Measurements from ENCODE around the gene DHDH. TPM values are rescaled to one million over a fixed set of nuclear protein-coding genes. Genes with fewer than 3 reads are reported as not detected.

Gene DHDH
- total and polyA plus RNA-seq, 5 experiments from 2014 or later: 0.67 to 2.4 (median 2.0) TPM

GRCh38 chr19:48989701-48990291 is 56.3 kb downstream of the DHDH start:
- Mint-ChIP-seq H3K36me3 (peaks cover 0 to 32% (median 0%) of the 10 kb centered on the region in 3 donors), H3K27ac (peak overlapping the region in 4 of 10 donors; percentile 14 to 84 (median 58)), H3K4me1 (peaks cover 29 to 42% (median 30%) of the 10 kb centered on the region in 4 donors), H3K27me3 (no peaks in the 10 kb centered on the region), H3K9me3 (no peaks in the 10 kb centered on the region), H3K4me3 (no peak overlapping the region)
- no peak for ATAC-seq
- DNase-seq: no peak
- POLR2A ChIA-PET: interaction anchor here (0.6 kb wide), 1 partner anchor 341 kb away, joined by 8 read pairs; no protein-coding TSS in a partner anchor

GRCh38 chr19:48990400-48990799 is 56.9 kb downstream of the DHDH start:
- ATAC-seq: no peak
- H3K9me3 Mint-ChIP-seq: no peaks in the 10 kb centered on the region
- peaks cover 34 to 48% (median 36%) of the 10 kb centered on the region in 4 donors for H3K4me1 Mint-ChIP-seq
- peaks cover 0 to 28% (median 0%) of the 10 kb centered on the region in 3 donors for H3K36me3 Mint-ChIP-seq
- peak overlapping the region in 8 of 10 donors; percentile 14 to 84 (median 48) for H3K27ac Mint-ChIP-seq
- no peak for DNase-seq
- POLR2A ChIA-PET: interaction anchor here (0.6 kb wide), 1 partner anchor 342 kb away, joined by 8 read pairs; no protein-coding TSS in a partner anchor
- H3K27me3 Mint-ChIP-seq: no peaks in the 10 kb centered on the region
- peak overlapping the region in 4 of 10 donors; percentile 1 to 47 (median 32) for H3K4me3 Mint-ChIP-seq

- no peaks in the 10 kb centered on the region for H3K27me3 Mint-ChIP-seq
- ATAC-seq: no peak
- peaks cover 34 to 50% (median 36%) of the 10 kb centered on the region in 4 donors for H3K4me1 Mint-ChIP-seq
- POLR2A ChIA-PET: interaction anchor here (0.6 to 3.4 kb wide), 3 partner anchors 14 to 63 kb away, joined by 3 to 53 read pairs (median 4); partner anchors contain the start of gene FTL
- DNase-seq: no peak
- H3K4me3 Mint-ChIP-seq: peak overlapping the region in 2 of 10 donors; percentile 24 to 54
- peaks cover 0 to 25% (median 0%) of the 10 kb centered on the region in 3 donors for H3K36me3 Mint-ChIP-seq
- no peaks in the 10 kb centered on the region for H3K9me3 Mint-ChIP-seq
- peak overlapping the region in 5 of 10 donors; percentile 10 to 65 (median 32) for H3K27ac Mint-ChIP-seq
These were observed 57.6 kb downstream of the DHDH start for GRCh38 chr19:48991011-48991609.

- peak overlapping the region; percentile 92 to 98 (median 94) for H3K4me3 Mint-ChIP-seq
- H3K4me1 Mint-ChIP-seq: peaks cover 34 to 53% (median 38%) of the 10 kb centered on the region in 4 donors
- ATAC-seq (no peak), DNase-seq (no peak)
- no peaks in the 10 kb centered on the region for H3K27me3 Mint-ChIP-seq
- peak overlapping the region; percentile 89 to 99 (median 98) for H3K27ac Mint-ChIP-seq
- no peaks in the 10 kb centered on the region for H3K9me3 Mint-ChIP-seq
- POLR2A ChIA-PET: interaction anchor here (0.5 to 3.4 kb wide), 10 partner anchors 13 to 154 kb away, joined by 3 to 53 read pairs (median 6); partner anchors contain the start of genes BAX, DHDH and FTL
- H3K36me3 Mint-ChIP-seq: peaks cover 0 to 25% (median 0%) of the 10 kb centered on the region in 3 donors
These were observed 58.5 kb downstream of the DHDH start for GRCh38 chr19:48991873-48992580.

- ATAC-seq (no peak), DNase-seq (no peak)
- Mint-ChIP-seq H3K4me3 (peak overlapping the region; percentile 92 to 98 (median 94)), H3K9me3 (no peaks in the 10 kb centered on the region), H3K27ac (peak overlapping the region; percentile 89 to 99 (median 98)), H3K4me1 (peaks cover 35 to 57% (median 39%) of the 10 kb centered on the region in 4 donors), H3K27me3 (no peaks in the 10 kb centered on the region), H3K36me3 (peaks cover 0 to 21% (median 0%) of the 10 kb centered on the region in 3 donors)
- POLR2A ChIA-PET: interaction anchor here (0.5 to 3.4 kb wide), 30 partner anchors 9 to 774 kb away, joined by 3 to 53 read pairs (median 4); partner anchors contain the start of genes AP2A1, BAX, BCL2L12 and CA11
These were observed 59.2 kb downstream of the DHDH start for GRCh38 chr19:48992581-48993174.

- ATAC-seq: peak; percentile 92
- Mint-ChIP-seq H3K4me3 (peak within 1 kb of the TSS; percentile 92 to 98 (median 94)), H3K4me1 (peaks cover 33 to 63% (median 44%) of the 10 kb centered on the region in 4 donors), H3K36me3 (peaks cover 0 to 15% (median 0%) of the 10 kb centered on the region in 3 donors), H3K9me3 (no peaks in the 10 kb centered on the region), H3K27me3 (no peaks in the 10 kb centered on the region), H3K27ac (peak within 1 kb of the TSS; percentile 90 to 99 (median 98))
- DNase-seq: peak; percentile 98 to 100 (median 99)
- POLR2A ChIA-PET: interaction anchor here (0.5 to 3.4 kb wide), 35 partner anchors 10 to 795 kb away, joined by 3 to 53 read pairs (median 4); partner anchors contain the start of genes AP2A1, BAX, BCL2L12 and CA11
These were observed 59.9 kb downstream of the DHDH start, which contains the start of the genes GYS1 and RUVBL2 for GRCh38 chr19:48993175-48994034. GYS1 (minus strand) TSS chr19:48993309; CDS start chr19:48993112, 197 bp downstream. RUVBL2 (plus strand) TSS chr19:48993887; CDS start chr19:48993912, 25 bp downstream.

- H3K27me3 Mint-ChIP-seq: no peaks in the 10 kb centered on the region
- H3K9me3 Mint-ChIP-seq: no peaks in the 10 kb centered on the region
- DNase-seq (no peak), ATAC-seq (no peak)
- peak overlapping the region; percentile 90 to 99 (median 98) for H3K27ac Mint-ChIP-seq
- H3K4me1 Mint-ChIP-seq: peaks cover 30 to 63% (median 44%) of the 10 kb centered on the region in 4 donors
- POLR2A ChIA-PET: interaction anchor here (0.6 to 3.4 kb wide), 20 partner anchors 11 to 794 kb away, joined by 3 to 53 read pairs (median 5); partner anchors contain the start of genes FTL, LIN7B, NUCB1 and RPL18
- peaks cover 0 to 9% (median 0%) of the 10 kb centered on the region in 3 donors for H3K36me3 Mint-ChIP-seq
- H3K4me3 Mint-ChIP-seq: peak overlapping the region; percentile 92 to 98 (median 94)
These were observed 60.5 kb downstream of the DHDH start for GRCh38 chr19:48994035-48994386.

Other genes with a start within 250 kb of the DHDH start
Only the 30 nearest of the 31 such genes appear.
- 1 to 10 TPM; 2.1 to 2.4 TPM for gene MAMSTR, start 214.0 kb upstream of the DHDH start, total RNA-seq
- under 1 TPM; 0.28 to 0.77 (median 0.49) TPM for gene MAMSTR, start 214.0 kb upstream of the DHDH start, polyA plus RNA-seq
- under 1 TPM in 1 of 2 experiments, not detected in 1; 0.25 TPM for gene RASIP1, start 193.1 kb upstream of the DHDH start, total RNA-seq
- gene RASIP1, start 193.1 kb upstream of the DHDH start, polyA plus RNA-seq: under 1 TPM in 2 of 3 donors, not detected in 1; 0.10 to 0.26 TPM
- not detected for gene IZUMO1, start 186.8 kb upstream of the DHDH start, total RNA-seq
- gene IZUMO1, start 186.8 kb upstream of the DHDH start, polyA plus RNA-seq: not detected
- not detected for gene FUT1, start 181.1 kb upstream of the DHDH start, total RNA-seq
- not detected for gene FUT1, start 181.1 kb upstream of the DHDH start, polyA plus RNA-seq
- not detected for gene FGF21, start 178.2 kb upstream of the DHDH start, total RNA-seq
- gene FGF21, start 178.2 kb upstream of the DHDH start, polyA plus RNA-seq: not detected
- 10 to 100 TPM; 24.3 to 27.2 TPM for gene BCAT2, start 122.7 kb upstream of the DHDH start, total RNA-seq
- 10 to 100 TPM; 18.9 to 26.0 (median 21.9) TPM for gene BCAT2, start 122.7 kb upstream of the DHDH start, polyA plus RNA-seq
- 1 to 10 TPM in 1 of 2 experiments, under 1 TPM in 1; 0.62 to 1.1 TPM for gene HSD17B14, start 97.2 kb upstream of the DHDH start, total RNA-seq
- gene HSD17B14, start 97.2 kb upstream of the DHDH start, polyA plus RNA-seq: 1 to 10 TPM in 1 of 3 donors, under 1 TPM in 1, not detected in 1; 0.83 to 1.7 TPM
- gene PLEKHA4, start 65.1 kb upstream of the DHDH start, total RNA-seq: 1 to 10 TPM; 4.1 to 6.6 TPM
- 1 to 10 TPM; 7.4 to 8.5 (median 8.1) TPM for gene PLEKHA4, start 65.1 kb upstream of the DHDH start, polyA plus RNA-seq
- 10 to 100 TPM; 56.9 to 59.9 TPM for gene PPP1R15A, start 61.3 kb upstream of the DHDH start, total RNA-seq
- 10 to 100 TPM; 17.2 to 47.3 (median 43.1) TPM for gene PPP1R15A, start 61.3 kb upstream of the DHDH start, polyA plus RNA-seq
- not detected for gene TULP2, start 35.0 kb upstream of the DHDH start, total RNA-seq
- gene TULP2, start 35.0 kb upstream of the DHDH start, polyA plus RNA-seq: under 1 TPM in 1 of 3 donors, not detected in 2; 0.08 TPM
- 100 to 1,000 TPM; 106 to 113 TPM for gene NUCB1, start 33.4 kb upstream of the DHDH start, total RNA-seq
- 100 to 1,000 TPM in 1 of 3 donors, 10 to 100 TPM in 2; 48.6 to 119 (median 82.5) TPM for gene NUCB1, start 33.4 kb upstream of the DHDH start, polyA plus RNA-seq
- 100 to 1,000 TPM; 170 to 181 TPM for gene BAX, start 21.2 kb downstream of the DHDH start, total RNA-seq
- gene BAX, start 21.2 kb downstream of the DHDH start, polyA plus RNA-seq: 10 to 100 TPM; 58.5 to 97.1 (median 83.1) TPM
- gene FTL, start 31.6 kb downstream of the DHDH start, total RNA-seq: 1,000 to 10,000 TPM; 1,370 to 1,435 TPM
- gene FTL, start 31.6 kb downstream of the DHDH start, polyA plus RNA-seq: 1,000 to 10,000 TPM; 4,833 to 4,899 (median 4,886) TPM
- gene GYS1, start 59.6 kb downstream of the DHDH start, total RNA-seq: 10 to 100 TPM; 45.9 to 47.9 TPM
- 10 to 100 TPM; 17.9 to 31.0 (median 22.3) TPM for gene GYS1, start 59.6 kb downstream of the DHDH start, polyA plus RNA-seq
- 10 to 100 TPM; 30.4 to 32.0 TPM for gene RUVBL2, start 60.2 kb downstream of the DHDH start, total RNA-seq
- gene RUVBL2, start 60.2 kb downstream of the DHDH start, polyA plus RNA-seq: 10 to 100 TPM; 47.5 to 66.1 (median 62.0) TPM
- gene LHB, start 83.4 kb downstream of the DHDH start, total RNA-seq: not detected
- not detected for gene LHB, start 83.4 kb downstream of the DHDH start, polyA plus RNA-seq
- not detected for gene CGB3, start 90.6 kb downstream of the DHDH start, total RNA-seq
- not detected for gene CGB3, start 90.6 kb downstream of the DHDH start, polyA plus RNA-seq
- gene CGB2, start 98.2 kb downstream of the DHDH start, total RNA-seq: not detected
- not detected for gene CGB2, start 98.2 kb downstream of the DHDH start, polyA plus RNA-seq
- not detected for gene CGB1, start 103.2 kb downstream of the DHDH start, total RNA-seq
- gene CGB1, start 103.2 kb downstream of the DHDH start, polyA plus RNA-seq: not detected
- gene CGB5, start 110.1 kb downstream of the DHDH start, total RNA-seq: not detected
- not detected for gene CGB5, start 110.1 kb downstream of the DHDH start, polyA plus RNA-seq
- gene CGB8, start 115.4 kb downstream of the DHDH start, total RNA-seq: not detected
- gene CGB8, start 115.4 kb downstream of the DHDH start, polyA plus RNA-seq: not detected
- not detected for gene CGB7, start 124.0 kb downstream of the DHDH start, total RNA-seq
- gene CGB7, start 124.0 kb downstream of the DHDH start, polyA plus RNA-seq: not detected
- not detected for gene NTF4, start 131.1 kb downstream of the DHDH start, total RNA-seq
- not detected for gene NTF4, start 131.1 kb downstream of the DHDH start, polyA plus RNA-seq
- gene KCNA7, start 139.0 kb downstream of the DHDH start, total RNA-seq: not detected
- gene KCNA7, start 139.0 kb downstream of the DHDH start, polyA plus RNA-seq: not detected
- gene SNRNP70, start 151.8 kb downstream of the DHDH start, total RNA-seq: 100 to 1,000 TPM; 706 to 741 TPM
- 10 to 100 TPM; 42.3 to 63.4 (median 50.2) TPM for gene SNRNP70, start 151.8 kb downstream of the DHDH start, polyA plus RNA-seq
- gene LIN7B, start 180.7 kb downstream of the DHDH start, total RNA-seq: 10 to 100 TPM; 15.7 to 16.2 TPM
- gene LIN7B, start 180.7 kb downstream of the DHDH start, polyA plus RNA-seq: 1 to 10 TPM; 5.5 to 9.2 (median 5.6) TPM
- gene C19orf73, start 185.4 kb downstream of the DHDH start, total RNA-seq: 1 to 10 TPM; 1.6 TPM
- 1 to 10 TPM; 3.0 to 7.0 (median 5.7) TPM for gene C19orf73, start 185.4 kb downstream of the DHDH start, polyA plus RNA-seq
- gene PPFIA3, start 185.8 kb downstream of the DHDH start, total RNA-seq: 1 to 10 TPM; 3.6 to 4.7 TPM
- gene PPFIA3, start 185.8 kb downstream of the DHDH start, polyA plus RNA-seq: under 1 TPM in 2 of 3 donors, not detected in 1; 0.20 to 0.58 TPM
- not detected for gene HRC, start 221.7 kb downstream of the DHDH start, total RNA-seq
- gene HRC, start 221.7 kb downstream of the DHDH start, polyA plus RNA-seq: not detected
- gene TRPM4, start 224.1 kb downstream of the DHDH start, total RNA-seq: not detected
- not detected for gene TRPM4, start 224.1 kb downstream of the DHDH start, polyA plus RNA-seq

All from naive thymus-derived CD8-positive, alpha-beta T cell (primary cell).